ENCODE data around the gene FAM111A. TPM values are rescaled to one million over a fixed set of nuclear protein-coding genes. Genes with fewer than 3 reads are reported as not detected.
A peak's percentile ranks its signal among the peaks of the same experiment; 100 is the strongest.
"Not testable (repeated sequence)": the region's sequence is repeated elsewhere in the genome, so short reads cannot be mapped to it uniquely, and the experiment has no call there.

FAM111A gene, protein sequence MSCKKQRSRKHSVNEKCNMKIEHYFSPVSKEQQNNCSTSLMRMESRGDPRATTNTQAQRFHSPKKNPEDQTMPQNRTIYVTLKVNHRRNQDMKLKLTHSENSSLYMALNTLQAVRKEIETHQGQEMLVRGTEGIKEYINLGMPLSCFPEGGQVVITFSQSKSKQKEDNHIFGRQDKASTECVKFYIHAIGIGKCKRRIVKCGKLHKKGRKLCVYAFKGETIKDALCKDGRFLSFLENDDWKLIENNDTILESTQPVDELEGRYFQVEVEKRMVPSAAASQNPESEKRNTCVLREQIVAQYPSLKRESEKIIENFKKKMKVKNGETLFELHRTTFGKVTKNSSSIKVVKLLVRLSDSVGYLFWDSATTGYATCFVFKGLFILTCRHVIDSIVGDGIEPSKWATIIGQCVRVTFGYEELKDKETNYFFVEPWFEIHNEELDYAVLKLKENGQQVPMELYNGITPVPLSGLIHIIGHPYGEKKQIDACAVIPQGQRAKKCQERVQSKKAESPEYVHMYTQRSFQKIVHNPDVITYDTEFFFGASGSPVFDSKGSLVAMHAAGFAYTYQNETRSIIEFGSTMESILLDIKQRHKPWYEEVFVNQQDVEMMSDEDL
- total RNA-seq (29.4 TPM), polyA plus RNA-seq (ENCODE audit: insufficient read depth in 1 of 8, insufficient read length in 8 of 8, low replicate concordance in 1 of 8) (10 to 100 TPM; 18.3 to 32.2 (median 24.5) TPM)
- long read RNA-seq, donor 1, partial matches to known transcripts: 29 of 30 reads
- long read RNA-seq, donor 1, other reads (novel, unspliced or antisense): 0 of 30 reads
- long read RNA-seq, donor 2, partial matches to known transcripts: 0 of 1 reads
- long read RNA-seq, donor 2, other reads (novel, unspliced or antisense): 0 of 1 reads
- long read RNA-seq, donor 3, full-length matches to known transcripts: 8 of 8 reads
- long read RNA-seq, donor 3, partial matches to known transcripts: 0 of 8 reads
- long read RNA-seq, donor 3, other reads (novel, unspliced or antisense): 0 of 8 reads
- long read RNA-seq, donor 4, partial matches to known transcripts: 0 of 2 reads
- long read RNA-seq, donor 4, other reads (novel, unspliced or antisense): 0 of 2 reads
- long read RNA-seq, donor 5, partial matches to known transcripts: 0 of 2 reads
- long read RNA-seq, donor 5, other reads (novel, unspliced or antisense): 0 of 2 reads
- long read RNA-seq, donor 6, full-length matches to known transcripts: 5 of 5 reads
- long read RNA-seq, donor 6, partial matches to known transcripts: 0 of 5 reads
- long read RNA-seq, donor 6, other reads (novel, unspliced or antisense): 0 of 5 reads
- long read RNA-seq, donor 7: 0 reads
- long read RNA-seq, donor 8, partial matches to known transcripts: 26 of 28 reads
- long read RNA-seq, donor 8, other reads (novel, unspliced or antisense): 0 of 28 reads
- long read RNA-seq, donor 9, partial matches to known transcripts: 0 of 3 reads
- long read RNA-seq, donor 9, other reads (novel, unspliced or antisense): 0 of 3 reads
- long read RNA-seq, donor 10, partial matches to known transcripts: 11 of 15 reads
- long read RNA-seq, donor 10, other reads (novel, unspliced or antisense): 0 of 15 reads
- long read RNA-seq, donor 11, full-length matches to known transcripts: 5 of 5 reads
- long read RNA-seq, donor 11, partial matches to known transcripts: 0 of 5 reads
- long read RNA-seq, donor 11, other reads (novel, unspliced or antisense): 0 of 5 reads

DNA sequence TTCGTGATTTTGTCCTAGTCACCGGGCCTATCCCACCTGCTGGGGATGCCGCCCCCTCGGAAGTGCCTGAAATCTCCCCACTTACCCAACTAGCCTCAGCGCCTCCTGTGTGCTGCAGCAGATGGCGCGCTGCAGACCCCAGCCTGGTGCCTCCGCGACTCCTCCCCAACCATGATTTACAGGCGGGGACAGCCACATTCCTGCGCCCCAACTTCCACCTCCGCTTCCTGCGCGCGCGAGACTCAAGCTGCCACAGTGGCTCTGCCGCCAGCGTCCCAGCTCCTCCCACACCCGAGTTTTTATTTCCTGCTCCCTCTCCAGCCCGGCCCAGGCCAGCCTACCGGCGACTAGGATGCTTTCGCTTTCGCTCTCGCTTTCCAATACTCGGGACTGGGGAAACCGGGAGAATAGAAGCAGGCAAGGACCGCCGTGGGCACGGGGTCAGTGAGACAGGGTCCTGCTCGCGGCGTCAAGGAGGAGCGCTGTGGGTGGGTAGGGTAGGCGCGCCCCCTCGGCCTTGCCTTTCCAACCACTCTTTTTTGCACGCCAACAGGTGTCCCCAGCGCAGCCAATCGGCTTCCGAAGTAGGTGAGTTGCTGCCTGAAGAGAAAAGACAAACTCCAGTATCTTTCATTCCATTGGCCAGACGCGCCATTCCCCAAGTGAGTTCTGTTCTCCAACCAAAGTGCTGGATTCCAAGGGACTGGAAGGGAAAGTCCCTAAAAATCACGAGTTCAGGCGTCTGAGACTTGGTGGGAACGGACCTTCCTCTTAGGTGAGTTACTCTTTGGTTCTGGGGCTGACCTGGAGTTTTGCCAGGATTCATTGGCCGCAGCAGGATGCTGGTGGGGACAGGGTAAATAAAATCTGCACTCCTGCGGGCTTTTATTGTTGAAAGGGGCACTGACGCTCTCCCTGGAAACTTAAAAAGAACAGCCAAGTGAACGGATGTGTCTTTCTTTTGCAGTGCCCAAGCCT, at the start of gene FAM111A:
TSS of gene FAM111A (plus strand) at position 327 of the 978 bp plus-strand sequence. CDS start 6,017 bp downstream, outside the sequence.
- Histone ChIP-seq H3K27me3 (ENCODE audit: control insufficient read depth, insufficient read depth, low read length) (no peaks in the 10 kb centered on the region), H3K9me3 (replicated peaks; ENCODE audit: control insufficient read depth, low read depth, low read length) (no peaks in the 10 kb centered on the region), H3K36me3 (ENCODE audit: control insufficient read depth, insufficient read depth, low read length) (peaks cover 4% of the 10 kb centered on the region), H3K27ac (ENCODE audit: low read length) (peak within 1 kb of the TSS; percentile 98), H3K4me3 (ENCODE audit: low read length) (peak within 1 kb of the TSS; percentile 78), H3K4me1 (ENCODE audit: control insufficient read depth, insufficient read depth, low read length) (peaks cover 16% of the 10 kb centered on the region)
- DNase-seq: peak; percentile 96
- WGBS (ENCODE audit: insufficient coverage): under 1% methylated on average over 42 of the region's 50 CpGs

DNA sequence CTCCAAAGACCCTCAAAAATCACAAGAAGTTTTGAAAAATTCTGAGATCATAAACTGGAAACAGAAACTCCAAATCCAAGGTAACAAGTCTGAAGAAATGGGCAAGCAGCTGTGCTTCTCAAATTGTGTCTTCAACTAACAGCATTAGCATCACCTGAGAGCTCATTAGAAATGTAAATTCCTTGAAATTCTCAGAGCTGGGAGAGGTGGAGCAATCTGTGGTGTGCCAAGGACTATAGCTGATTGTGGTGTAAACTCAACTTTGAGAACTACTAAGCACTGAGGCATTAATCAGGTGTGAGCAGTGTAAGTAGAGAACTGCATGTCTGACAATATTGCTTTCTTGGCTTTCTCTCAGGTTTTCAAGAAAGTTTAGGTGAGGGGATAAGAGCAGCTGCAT, 49.1 kb upstream of the FAM111A start:
- not testable (repeated sequence) for H3K4me3 ChIP-seq (ENCODE audit: low read length); H3K36me3 ChIP-seq (ENCODE audit: control insufficient read depth, insufficient read depth, low read length); DNase-seq; H3K4me1 ChIP-seq (ENCODE audit: control insufficient read depth, insufficient read depth, low read length); H3K27me3 ChIP-seq (ENCODE audit: control insufficient read depth, insufficient read depth, low read length); H3K27ac ChIP-seq (ENCODE audit: low read length); H3K9me3 ChIP-seq (replicated peaks; ENCODE audit: control insufficient read depth, low read depth, low read length)

DNA sequence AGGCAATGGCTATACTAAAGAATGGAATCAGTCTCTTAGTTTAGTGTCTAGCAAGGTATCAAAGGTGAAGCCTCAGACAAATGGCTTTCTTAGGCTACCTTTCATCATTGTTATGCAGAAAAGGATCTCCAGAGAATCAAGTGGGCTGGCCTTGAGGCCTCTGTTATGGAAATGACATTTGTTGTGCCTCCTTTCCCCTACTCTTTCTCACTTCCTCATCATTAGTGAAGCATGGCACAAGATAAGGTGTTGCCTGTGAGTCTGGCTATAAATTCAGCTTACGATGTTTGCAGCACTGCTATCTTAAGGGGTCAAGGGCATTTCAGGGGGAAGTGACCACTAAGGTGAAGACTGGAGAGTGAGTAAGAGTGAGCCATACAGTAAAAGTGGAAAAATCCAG, 47.4 kb upstream of the FAM111A start:
- H3K27me3 ChIP-seq (ENCODE audit: control insufficient read depth, insufficient read depth, low read length); H3K4me3 ChIP-seq (ENCODE audit: low read length); H3K27ac ChIP-seq (ENCODE audit: low read length); H3K36me3 ChIP-seq (ENCODE audit: control insufficient read depth, insufficient read depth, low read length); DNase-seq; H3K4me1 ChIP-seq (ENCODE audit: control insufficient read depth, insufficient read depth, low read length); H3K9me3 ChIP-seq (replicated peaks; ENCODE audit: control insufficient read depth, low read depth, low read length): not testable (repeated sequence)
- WGBS (ENCODE audit: insufficient coverage): no CpG with 5 or more reads among the region's 1 CpG

DNA sequence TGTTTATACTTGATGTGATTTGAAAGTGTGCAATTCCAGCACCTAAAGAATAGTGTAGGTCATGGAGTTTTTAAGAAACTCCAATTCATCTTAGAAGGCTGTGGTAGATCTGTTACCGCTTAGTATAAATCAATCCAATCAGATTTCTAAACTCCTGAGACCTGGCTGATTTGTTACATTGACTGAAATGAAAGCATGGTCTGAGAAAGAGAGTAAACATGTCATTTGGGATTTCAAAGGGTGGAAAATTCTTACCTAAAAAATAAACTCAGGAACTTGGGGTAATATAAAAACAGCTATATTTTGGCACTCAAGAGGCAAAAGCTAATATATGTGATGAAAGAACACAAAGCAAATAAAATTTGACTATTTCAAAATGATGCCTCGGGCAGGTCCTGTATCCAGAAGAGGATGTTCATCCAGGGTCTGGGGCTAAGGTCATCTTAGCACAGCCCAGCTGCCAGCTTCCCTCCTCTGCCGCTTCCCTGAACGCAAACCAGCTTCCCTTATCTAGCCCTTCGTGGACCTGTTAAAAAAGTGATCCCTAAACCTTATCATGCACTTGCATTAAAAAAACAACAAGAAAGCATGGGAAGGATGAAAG, 46.6 kb upstream of the FAM111A start:
- 89% methylated on average over 1 of the region's 5 CpGs for WGBS (ENCODE audit: insufficient coverage)
- not testable (repeated sequence) for DNase-seq; H3K36me3 ChIP-seq (ENCODE audit: control insufficient read depth, insufficient read depth, low read length); H3K9me3 ChIP-seq (replicated peaks; ENCODE audit: control insufficient read depth, low read depth, low read length); H3K27ac ChIP-seq (ENCODE audit: low read length); H3K4me1 ChIP-seq (ENCODE audit: control insufficient read depth, insufficient read depth, low read length); H3K4me3 ChIP-seq (ENCODE audit: low read length); H3K27me3 ChIP-seq (ENCODE audit: control insufficient read depth, insufficient read depth, low read length)

DNA sequence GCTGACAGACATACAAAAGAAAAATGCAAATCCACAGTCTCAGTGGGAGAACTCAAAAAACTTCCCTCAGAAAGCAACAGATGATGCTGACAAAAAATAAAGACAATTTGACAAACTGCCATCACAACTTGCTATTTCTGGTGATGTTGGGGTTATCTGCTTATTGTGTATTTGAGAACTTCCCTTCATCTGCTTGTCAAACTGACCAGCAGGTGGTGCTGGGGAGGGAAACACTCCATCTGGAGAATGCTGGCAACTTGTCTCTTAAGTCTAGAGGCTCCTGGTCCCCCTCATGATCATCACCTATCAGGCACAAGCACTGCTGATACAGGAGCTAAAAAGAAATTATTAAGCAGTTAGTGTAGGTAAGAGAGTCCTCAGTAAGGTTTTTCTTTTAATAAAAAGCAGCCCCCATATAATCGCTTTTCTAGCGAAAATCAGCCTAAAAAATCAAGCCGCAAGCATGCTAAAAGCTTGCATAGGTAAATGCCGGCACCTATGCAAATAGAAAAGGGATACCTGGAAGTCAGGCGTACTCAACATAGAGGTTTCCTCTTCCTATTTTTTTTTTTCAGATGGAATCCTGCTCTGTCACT, 45.4 kb upstream of the FAM111A start:
- 83% methylated on average over 3 of the region's 5 CpGs for WGBS (ENCODE audit: insufficient coverage)
- Histone ChIP-seq H3K27me3 (ENCODE audit: control insufficient read depth, insufficient read depth, low read length) (peaks cover 6% of the 10 kb centered on the region), H3K4me3 (ENCODE audit: low read length) (no peak overlapping the region), H3K4me1 (ENCODE audit: control insufficient read depth, insufficient read depth, low read length) (peaks cover 6% of the 10 kb centered on the region), H3K27ac (ENCODE audit: low read length) (no peak overlapping the region), H3K36me3 (ENCODE audit: control insufficient read depth, insufficient read depth, low read length) (no peaks in the 10 kb centered on the region), H3K9me3 (replicated peaks; ENCODE audit: control insufficient read depth, low read depth, low read length) (no peaks in the 10 kb centered on the region)
- DNase-seq: peak; percentile 60

DNA sequence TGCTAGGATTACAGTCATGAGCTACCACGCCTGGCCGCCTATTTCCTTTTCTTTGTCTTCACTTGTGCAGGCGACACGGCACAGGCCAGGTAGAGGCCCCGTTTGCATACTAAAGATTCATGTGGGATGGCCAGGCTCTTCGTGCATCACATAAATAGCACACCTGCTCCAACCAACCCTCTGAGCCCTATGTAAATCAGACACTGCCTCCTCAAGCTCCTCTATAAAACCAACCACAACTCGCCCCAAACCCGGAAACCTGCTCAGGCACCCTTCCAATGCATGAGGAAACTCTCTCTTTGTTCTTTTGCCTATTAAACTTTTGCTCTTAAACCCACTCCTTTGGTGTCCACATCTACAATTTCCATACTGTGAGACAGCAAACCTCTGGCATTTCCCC, 44.7 kb upstream of the FAM111A start:
- H3K9me3 ChIP-seq (replicated peaks; ENCODE audit: control insufficient read depth, low read depth, low read length); DNase-seq; H3K27me3 ChIP-seq (ENCODE audit: control insufficient read depth, insufficient read depth, low read length); H3K36me3 ChIP-seq (ENCODE audit: control insufficient read depth, insufficient read depth, low read length); H3K4me3 ChIP-seq (ENCODE audit: low read length); H3K27ac ChIP-seq (ENCODE audit: low read length): not testable (repeated sequence)
- WGBS (ENCODE audit: insufficient coverage): 94% methylated on average over 2 of the region's 8 CpGs
- H3K4me1 ChIP-seq (ENCODE audit: control insufficient read depth, insufficient read depth, low read length): peaks cover 10% of the 10 kb centered on the region

DNA sequence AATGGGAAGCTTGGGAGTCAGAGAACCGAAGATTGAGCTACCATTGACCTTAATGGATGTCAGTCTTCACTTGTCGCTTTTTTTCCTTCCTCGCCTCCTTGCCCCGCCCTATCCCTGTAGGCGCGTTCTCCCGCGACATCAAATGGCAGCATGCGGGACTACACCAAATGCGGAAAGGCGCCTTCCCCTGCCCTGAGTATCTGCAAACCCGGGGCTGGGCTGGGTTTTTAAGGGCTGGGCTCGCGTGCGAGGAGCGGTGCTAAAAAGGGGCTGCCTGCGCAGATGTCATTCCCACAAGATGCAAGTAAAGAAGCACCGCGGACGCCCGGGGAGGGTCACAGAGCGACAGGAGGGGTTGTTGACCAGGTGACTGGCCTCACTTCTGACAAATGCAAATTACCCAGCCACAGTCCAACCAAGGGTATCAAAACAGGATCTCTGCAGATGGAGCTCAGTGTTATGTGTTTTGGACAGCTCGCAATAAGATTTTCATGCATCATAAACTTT, 40.3 kb upstream of the FAM111A start:
- WGBS (ENCODE audit: insufficient coverage): 6% methylated on average over 21 of the region's 23 CpGs
- Histone ChIP-seq H3K4me1 (ENCODE audit: control insufficient read depth, insufficient read depth, low read length) (peaks cover 16% of the 10 kb centered on the region), H3K36me3 (ENCODE audit: control insufficient read depth, insufficient read depth, low read length) (no peaks in the 10 kb centered on the region), H3K4me3 (ENCODE audit: low read length) (peak overlapping the region; percentile 4), H3K9me3 (replicated peaks; ENCODE audit: control insufficient read depth, low read depth, low read length) (no peaks in the 10 kb centered on the region), H3K27me3 (ENCODE audit: control insufficient read depth, insufficient read depth, low read length) (peaks cover 11% of the 10 kb centered on the region), H3K27ac (ENCODE audit: low read length) (no peak overlapping the region)
- peak; percentile 51 for DNase-seq

Measured in muscle of leg (tissue), 16 donors.